ENCODE data around the gene WRAP73. TPM values are rescaled to one million over a fixed set of nuclear protein-coding genes. Genes with fewer than 3 reads are reported as not detected.

WRAP73 gene
- total RNA-seq, 4 donors from 2014 or later = 19.7 to 30.4 (median 25.5) TPM

GRCh38 chr1:3639397-3639911 lies 10.4 kb downstream of the WRAP73 start:
- WGBS, 2 donors (ENCODE audit: low coverage in 1 of 2) = 94% methylated on average over 23 of the region's 23 CpGs; no CpG with 5 or more reads in 1 of the 2 donors
- no peak for TF ChIP-seq POLR2AphosphoS5 (IDR thresholded peaks at IDR 0.05)
- TF ChIP-seq CTCF (IDR thresholded peaks at IDR 0.05) = no peak
- no peak for TF ChIP-seq EP300 (IDR thresholded peaks at IDR 0.05; ENCODE audit: low read depth)
- no peak for TF ChIP-seq POLR2A (IDR thresholded peaks at IDR 0.05)
- no peaks in the 10 kb centered on the region for H3K9me3 ChIP-seq
- H3K4me1 ChIP-seq = no peaks in the 10 kb centered on the region
- intact Hi-C loops (cut with DNase I; ENCODE audit: low total_unique reads) = no loop called here
- peaks cover 0 to 43% (median 16%) of the 10 kb centered on the region in 4 donors for H3K36me3 ChIP-seq
- H3K4me3 ChIP-seq = no peak overlapping the region
- no peak overlapping the region for H3K27ac ChIP-seq
- H3K27me3 ChIP-seq = no peaks in the 10 kb centered on the region
- in situ Hi-C loops (cut with MboI; ENCODE audit: low pct_ligation_motif_present in 1 of 4, low pct_unique_long_range_greater_than_20kb in 1 of 4, low sequenced_read_pairs in 3 of 4) = no loop called here
- no peak for DNase-seq

- H3K4me3 ChIP-seq = no peak overlapping the region
- DNase-seq = no peak
- TF ChIP-seq POLR2A (IDR thresholded peaks at IDR 0.05) (no peak), EP300 (IDR thresholded peaks at IDR 0.05; ENCODE audit: low read depth) (no peak), POLR2AphosphoS5 (IDR thresholded peaks at IDR 0.05) (no peak), CTCF (IDR thresholded peaks at IDR 0.05) (no peak)
- H3K9me3 ChIP-seq = no peaks in the 10 kb centered on the region
- no peaks in the 10 kb centered on the region for H3K4me1 ChIP-seq
- in situ Hi-C loops (cut with MboI; ENCODE audit: low pct_ligation_motif_present in 1 of 4, low pct_unique_long_range_greater_than_20kb in 1 of 4, low sequenced_read_pairs in 3 of 4) = no loop called here
- 89 to 93% methylated on average over 15 of the region's 15 CpGs for WGBS, 2 donors (ENCODE audit: low coverage in 1 of 2)
- H3K36me3 ChIP-seq = peaks cover 0 to 43% (median 19%) of the 10 kb centered on the region in 4 donors
- intact Hi-C loops (cut with DNase I; ENCODE audit: low total_unique reads) = no loop called here
- no peak overlapping the region for H3K27ac ChIP-seq
- no peaks in the 10 kb centered on the region for H3K27me3 ChIP-seq
These were observed 11.2 kb downstream of the WRAP73 start for GRCh38 chr1:3638676-3639075.

- in situ Hi-C loops (cut with MboI; ENCODE audit: low pct_ligation_motif_present in 1 of 4, low pct_unique_long_range_greater_than_20kb in 1 of 4, low sequenced_read_pairs in 3 of 4) = no loop called here
- intact Hi-C loops (cut with DNase I; ENCODE audit: low total_unique reads) = no loop called here
- no peak for DNase-seq
- no peaks in the 10 kb centered on the region for H3K9me3 ChIP-seq
- H3K27me3 ChIP-seq = no peaks in the 10 kb centered on the region
- no peaks in the 10 kb centered on the region for H3K4me1 ChIP-seq
- no peak overlapping the region for H3K4me3 ChIP-seq
- no peak for TF ChIP-seq EP300 (IDR thresholded peaks at IDR 0.05; ENCODE audit: low read depth)
- no peak for TF ChIP-seq POLR2AphosphoS5 (IDR thresholded peaks at IDR 0.05)
- TF ChIP-seq CTCF (IDR thresholded peaks at IDR 0.05) = no peak
- no peak for TF ChIP-seq POLR2A (IDR thresholded peaks at IDR 0.05)
- WGBS, 2 donors (ENCODE audit: low coverage in 1 of 2) = 83 to 86% methylated on average over 3 to 12 of the region's 12 CpGs
- no peak overlapping the region for H3K27ac ChIP-seq
- H3K36me3 ChIP-seq = peaks cover 0 to 43% (median 19%) of the 10 kb centered on the region in 4 donors
These were observed 11.9 kb downstream of the WRAP73 start for GRCh38 chr1:3638027-3638426.

GRCh38 chr1:3636531-3636930 lies 13.4 kb downstream of the WRAP73 start:
- intact Hi-C loops (cut with DNase I; ENCODE audit: low total_unique reads) = no loop called here
- WGBS, 2 donors (ENCODE audit: low coverage in 1 of 2) = 97% methylated on average over 11 of the region's 11 CpGs; no CpG with 5 or more reads in 1 of the 2 donors
- no peak for TF ChIP-seq EP300 (IDR thresholded peaks at IDR 0.05; ENCODE audit: low read depth)
- TF ChIP-seq POLR2AphosphoS5 (IDR thresholded peaks at IDR 0.05) = no peak
- TF ChIP-seq CTCF (IDR thresholded peaks at IDR 0.05) = no peak
- no peak for TF ChIP-seq POLR2A (IDR thresholded peaks at IDR 0.05)
- Histone ChIP-seq H3K9me3 (no peaks in the 10 kb centered on the region), H3K27ac (no peak overlapping the region), H3K27me3 (no peaks in the 10 kb centered on the region), H3K4me3 (no peak overlapping the region), H3K4me1 (no peaks in the 10 kb centered on the region), H3K36me3 (peaks cover 0 to 43% (median 19%) of the 10 kb centered on the region in 4 donors)
- in situ Hi-C loops (cut with MboI; ENCODE audit: low pct_ligation_motif_present in 1 of 4, low pct_unique_long_range_greater_than_20kb in 1 of 4, low sequenced_read_pairs in 3 of 4) = no loop called here
- DNase-seq = no peak

Data from transverse colon (tissue), 4 donors.